GM19035 (cell line): ENCODE data around the gene TIGD2.
"Not testable (repeated sequence)": the region's sequence is repeated elsewhere in the genome, so short reads cannot be mapped to it uniquely, and the experiment has no call there.

Experiments used
- ATAC-seq: cut with Tn5 transposase; IDR thresholded peaks from one replicate; pipeline ENCODE4 v1.9.1; 2021; ENCODE audit not compliant: unreplicated experiment

The TIGD2 gene

DNA sequence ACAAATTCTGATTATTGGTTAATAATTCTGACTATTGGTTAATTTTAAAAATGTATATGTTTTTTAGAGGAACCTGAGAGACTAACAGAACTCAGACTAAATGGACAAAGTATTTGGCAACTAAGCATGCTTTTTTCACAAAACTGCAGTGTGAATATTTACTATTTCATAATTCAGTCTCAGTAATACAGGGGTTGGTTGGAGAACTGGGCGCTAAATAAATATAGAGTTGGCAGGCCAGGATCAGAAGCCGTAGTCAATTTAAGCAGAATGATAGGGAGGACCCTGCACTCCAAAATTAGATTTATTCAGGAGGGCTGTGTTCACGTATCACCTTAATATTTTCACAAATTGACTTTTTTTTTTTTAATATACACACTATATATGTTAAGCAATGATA is 5.8 kb downstream of the TIGD2 start:
- no peak for ATAC-seq

DNA sequence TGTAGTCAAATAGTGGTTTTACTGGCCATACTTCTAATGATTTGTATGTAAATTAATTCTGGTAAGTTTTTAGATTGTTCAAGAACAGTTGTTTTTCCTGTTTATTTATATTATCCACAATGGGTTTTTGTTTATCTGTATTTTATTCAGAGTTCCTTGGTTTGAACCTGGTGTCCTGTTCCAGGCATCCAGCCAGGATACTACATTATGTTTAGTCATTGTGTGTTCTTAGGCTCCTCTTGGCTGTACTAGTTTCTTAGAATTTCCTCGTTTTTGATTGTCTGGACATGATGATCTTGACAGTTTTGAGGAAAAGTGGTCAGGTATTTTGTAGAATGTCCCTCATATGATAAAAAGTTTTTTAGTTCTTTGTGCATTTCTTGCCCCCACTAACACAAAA is 7.8 kb downstream of the TIGD2 start:
- ATAC-seq = no peak

DNA sequence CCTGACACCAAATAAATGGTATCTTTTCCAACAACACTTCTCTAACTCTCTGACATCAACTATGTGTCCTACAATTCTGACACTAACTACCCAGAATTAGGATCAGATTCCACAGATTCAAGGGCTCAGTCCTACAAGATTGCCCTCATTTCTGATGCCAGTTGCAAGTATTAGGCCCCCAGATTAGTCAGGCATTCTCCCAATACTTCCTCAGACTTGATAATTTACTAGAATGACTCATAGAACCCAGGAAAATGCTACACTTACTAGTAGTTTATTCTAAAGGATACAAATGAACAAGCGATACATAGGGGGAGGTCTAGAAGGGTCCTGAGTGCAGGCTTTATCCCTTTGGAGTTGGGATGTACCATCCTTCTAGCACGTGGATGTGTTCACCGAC is 8.5 kb downstream of the TIGD2 start:
- ATAC-seq = no peak

DNA sequence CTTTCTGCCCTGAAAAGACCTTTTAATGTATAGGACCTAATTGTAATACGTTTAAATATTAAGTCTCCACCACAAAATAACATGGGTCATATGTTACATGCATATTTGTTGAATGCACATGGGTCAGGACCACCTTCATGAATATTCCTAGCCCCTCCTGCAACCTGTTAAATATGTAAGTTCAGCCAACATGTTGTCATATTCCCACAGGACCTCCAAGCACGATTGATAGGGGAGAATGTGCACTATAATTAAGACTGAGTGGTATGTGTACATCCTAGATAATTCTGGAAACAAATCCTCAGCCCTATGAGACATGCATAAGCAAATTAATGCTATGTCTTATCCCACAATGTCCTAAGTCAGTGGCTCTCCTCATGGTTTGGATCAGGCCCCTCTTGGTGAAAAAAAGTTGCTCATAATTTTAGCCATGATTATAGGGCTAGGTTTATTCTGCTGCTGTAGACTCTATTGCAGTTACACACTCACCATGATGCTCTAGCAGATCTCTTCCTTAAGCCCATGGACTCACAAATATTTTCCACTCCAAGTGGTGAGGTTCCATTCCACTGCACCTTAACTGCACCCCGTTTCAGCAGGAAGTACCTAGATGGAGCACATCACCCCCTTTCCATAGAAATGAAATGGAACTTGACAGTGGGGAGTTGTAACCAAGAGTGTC is 10.2 kb downstream of the TIGD2 start:
- ATAC-seq = no peak

DNA sequence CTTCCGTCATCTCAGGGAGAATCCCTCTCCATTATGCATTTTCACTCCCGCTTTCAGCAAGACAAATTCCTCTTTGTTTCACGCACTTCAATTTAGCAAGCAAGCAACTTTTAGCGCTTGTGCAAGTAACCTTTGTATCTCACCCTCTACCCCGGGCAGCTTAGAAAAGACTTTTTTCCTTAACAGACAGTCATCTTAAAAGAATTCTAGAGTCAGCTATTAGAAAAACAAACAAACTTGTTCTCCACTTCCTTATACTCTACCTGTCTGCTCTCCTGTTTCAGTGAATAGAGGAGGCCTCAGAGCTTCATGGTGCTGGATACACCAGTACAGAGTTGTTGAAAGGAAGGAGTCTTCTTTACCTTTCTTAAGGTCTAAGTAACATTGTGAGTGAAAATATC is 12.1 kb downstream of the TIGD2 start:
- no peak for ATAC-seq

DNA sequence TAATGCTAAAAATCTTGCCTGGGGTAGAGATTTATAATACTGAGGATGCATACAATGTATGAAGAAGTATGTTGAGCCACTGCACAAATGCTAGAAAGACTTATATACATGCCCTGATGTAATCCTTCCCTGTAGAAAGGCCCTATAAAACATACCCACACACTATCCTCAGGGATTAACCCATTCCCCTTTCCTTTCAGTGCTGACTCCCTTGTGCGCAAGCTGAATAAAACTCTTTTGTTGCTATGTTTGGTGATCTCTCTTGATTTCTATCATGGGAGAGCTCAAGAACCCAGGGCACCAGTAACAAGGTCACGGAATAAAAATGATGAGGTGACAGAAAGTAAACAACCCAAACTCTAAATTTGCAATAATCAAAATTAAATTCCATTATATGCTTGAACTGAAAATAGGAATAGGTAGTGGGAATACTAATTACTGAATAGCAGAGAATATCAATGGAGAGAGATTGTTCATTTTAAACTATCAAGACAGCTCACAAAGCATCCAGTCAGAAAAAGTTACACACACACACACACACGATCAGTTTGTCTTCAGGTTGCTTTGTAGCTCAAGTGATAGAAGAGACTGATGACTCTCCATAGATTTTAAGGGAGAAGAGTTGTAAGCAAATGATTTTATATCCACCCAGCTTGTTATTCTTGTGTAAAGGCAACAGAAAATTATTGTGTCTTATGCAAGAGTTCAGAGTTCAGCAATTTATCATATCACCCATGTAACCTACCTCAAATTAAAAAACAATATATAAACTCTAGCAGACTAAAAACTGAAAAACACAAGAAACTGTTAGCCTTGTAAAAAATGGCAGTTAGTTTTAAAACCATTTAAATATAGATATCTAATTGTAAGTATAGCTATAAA is 14.8 kb downstream of the TIGD2 start:
- no peak for ATAC-seq

DNA sequence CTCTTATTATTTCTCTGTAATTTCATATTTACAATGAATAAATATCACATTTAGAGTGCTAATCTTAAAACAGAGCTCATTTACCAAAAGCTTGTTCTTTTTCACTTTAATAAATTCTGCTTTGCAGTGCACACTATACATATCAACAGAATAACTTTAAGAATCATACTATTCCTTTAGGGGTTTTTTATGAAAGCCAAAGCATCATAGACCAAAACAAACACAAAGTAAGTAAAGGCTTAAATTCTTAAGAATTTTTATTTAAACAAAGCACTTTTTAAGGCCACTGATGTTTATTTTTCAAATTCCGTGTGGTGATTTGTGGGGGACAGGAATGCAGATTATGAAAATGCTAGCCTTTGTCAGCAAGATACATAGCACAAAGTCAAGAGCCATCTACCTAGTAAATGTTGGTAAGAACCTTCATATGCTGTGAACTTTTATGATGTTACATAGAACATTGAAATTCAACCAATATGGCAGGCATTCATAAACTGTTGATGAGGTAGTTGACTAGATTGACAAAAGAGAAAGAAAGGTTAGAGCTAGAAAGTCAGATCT is 17.8 kb downstream of the TIGD2 start:
- no peak for ATAC-seq

DNA sequence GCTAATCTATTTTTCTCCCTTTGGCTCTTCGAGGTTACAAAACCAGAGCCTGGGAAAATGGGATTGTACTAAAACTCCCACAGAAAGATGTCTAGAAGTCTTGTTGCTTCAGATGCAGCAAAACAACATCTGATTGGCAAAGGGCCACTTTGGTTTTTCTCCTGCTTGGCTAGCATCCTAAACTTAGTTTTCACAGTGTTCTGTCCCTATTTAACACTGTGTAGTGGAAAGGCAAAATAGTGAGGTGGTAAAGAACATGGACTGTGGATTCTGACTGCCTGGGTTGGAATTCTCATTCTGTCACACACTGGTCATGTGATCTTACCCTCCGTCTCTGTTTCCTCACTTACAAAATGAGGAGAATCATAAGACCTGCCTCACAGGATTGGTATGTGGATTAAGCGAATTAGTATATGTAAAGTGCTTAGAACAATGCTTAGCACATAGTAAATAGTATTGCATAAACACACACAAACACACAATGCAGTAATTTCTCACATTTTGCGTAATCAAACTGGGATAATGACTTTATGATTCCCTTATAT is 23.5 kb downstream of the TIGD2 start:
- no peak for ATAC-seq

DNA sequence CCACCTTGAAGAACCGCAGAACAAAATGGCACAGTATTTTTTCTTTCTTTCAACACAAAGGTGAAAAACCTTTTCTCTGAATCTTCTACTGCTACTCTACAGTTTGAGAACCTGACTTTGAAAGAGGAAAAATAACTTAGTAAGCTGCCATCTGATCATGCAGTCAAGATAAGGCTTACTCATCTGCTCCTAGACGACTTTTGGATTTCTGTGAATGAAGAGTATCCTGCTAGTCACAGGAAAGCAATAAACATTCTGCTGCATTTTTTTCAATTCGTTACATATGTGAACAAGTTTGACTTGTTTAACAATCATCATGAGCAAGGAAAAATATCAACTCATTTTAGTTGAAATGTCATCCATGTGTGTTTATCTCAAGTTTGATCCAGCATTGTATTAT is 25.2 kb downstream of the TIGD2 start:
- ATAC-seq = no peak

DNA sequence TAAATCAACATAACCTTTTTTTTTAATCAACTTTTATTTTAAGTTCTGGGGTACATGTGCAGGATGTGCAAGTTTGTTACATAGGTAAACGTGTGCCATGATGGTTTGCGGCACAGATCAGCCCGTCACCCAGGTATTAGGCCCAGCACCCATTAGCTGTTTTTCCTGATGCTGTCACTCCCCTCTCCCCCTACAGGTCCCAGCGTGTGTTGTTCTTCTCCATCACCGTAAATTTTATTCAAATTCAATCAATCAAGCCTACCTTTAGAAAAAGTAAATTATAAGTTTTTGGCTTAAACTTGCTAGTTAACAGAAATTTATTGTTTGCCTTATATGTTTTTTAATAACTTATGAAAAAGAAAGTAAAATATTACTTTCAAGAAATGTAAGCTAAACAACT is 25.9 kb downstream of the TIGD2 start:
- ATAC-seq = no peak

DNA sequence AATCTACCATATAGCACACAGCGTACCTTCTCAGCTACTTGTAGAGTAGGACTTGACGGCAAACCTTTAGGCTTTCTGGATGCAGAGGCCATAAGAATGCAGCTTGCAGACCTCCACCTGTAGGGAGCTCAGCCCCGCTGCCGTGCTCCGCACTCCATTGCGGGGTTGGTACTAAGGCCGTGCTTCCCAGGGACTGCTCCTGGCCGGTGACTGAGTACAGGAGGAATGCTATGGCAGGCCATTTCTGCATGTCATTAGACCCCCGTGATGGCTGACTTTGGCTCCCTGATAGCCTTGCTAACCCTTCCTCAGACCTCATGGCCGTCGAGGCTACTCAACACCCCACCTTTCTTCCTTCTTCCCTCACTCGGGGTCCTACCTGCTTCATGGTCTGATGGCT is 26.4 kb downstream of the TIGD2 start:
- no peak for ATAC-seq

DNA sequence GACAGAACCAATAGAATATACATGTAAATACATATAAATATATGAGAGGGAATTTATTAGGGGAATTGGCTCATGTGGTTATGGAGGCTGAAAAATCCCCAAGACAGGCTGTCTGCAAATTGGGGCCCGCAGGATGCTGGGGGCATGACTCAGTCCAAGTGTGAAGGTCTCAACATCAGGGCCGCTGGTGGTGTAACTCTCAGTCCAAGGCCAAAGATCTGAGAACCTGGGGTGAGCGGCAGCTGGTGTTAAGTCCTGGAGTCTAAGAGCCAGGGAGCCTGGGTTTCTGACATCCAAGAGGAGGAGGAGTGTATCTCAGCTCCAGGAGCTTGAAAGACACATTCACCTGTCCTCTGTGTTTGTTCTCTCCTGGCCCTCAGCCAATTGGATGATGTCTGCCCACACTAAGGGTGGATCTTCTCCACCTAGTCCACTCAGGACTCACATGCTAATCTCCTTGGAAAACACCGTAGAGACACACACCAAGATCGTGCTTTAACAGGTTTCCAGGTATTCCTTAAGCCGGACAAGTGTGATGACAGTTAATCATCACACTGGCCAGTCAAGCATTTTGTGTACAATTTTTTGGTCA is 28.9 kb downstream of the TIGD2 start:
- ATAC-seq = no peak

DNA sequence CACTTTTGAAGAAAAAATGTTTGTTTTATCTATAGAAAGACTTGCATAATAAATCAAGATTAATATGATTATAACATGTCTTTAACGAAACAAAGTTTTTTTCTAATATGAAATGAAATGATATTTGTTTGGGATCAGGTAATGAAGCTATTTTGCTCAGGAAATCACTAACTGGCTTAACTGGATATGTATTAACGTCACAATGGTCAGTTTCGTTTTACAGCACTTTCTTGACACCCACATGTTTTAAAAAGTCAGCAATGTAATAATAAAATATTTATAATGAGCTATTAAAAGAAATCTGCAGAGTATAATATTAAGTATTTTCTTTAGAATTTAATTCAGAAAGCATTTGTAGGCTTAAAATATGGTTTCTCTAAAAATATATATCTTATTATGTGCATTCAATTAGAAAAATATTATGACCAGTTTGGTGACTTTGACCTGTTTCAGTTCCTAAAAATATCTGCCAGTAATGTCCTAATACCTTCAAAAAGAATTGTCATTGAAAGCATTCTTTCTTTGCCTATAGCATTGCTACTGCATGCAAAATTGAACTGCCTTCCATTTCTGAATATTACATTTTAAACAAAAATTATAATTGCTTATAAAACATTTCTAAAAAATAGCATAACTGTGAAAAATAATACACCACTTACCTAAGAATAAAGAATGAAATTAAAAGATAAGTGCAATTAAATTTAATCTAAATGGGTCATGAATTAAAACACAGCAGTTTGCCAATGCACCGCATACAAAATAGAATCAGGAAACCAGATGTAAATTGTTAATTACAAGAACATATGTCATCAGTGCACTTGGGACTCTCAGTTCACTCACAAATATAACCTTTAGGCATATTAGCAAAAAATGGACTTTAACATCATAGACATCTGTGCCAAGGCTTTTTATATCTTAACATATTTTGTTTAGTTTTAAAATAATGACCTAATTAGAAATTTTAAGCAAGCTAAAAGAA is 31.6 kb downstream of the TIGD2 start:
- ATAC-seq = peak; percentile 89

DNA sequence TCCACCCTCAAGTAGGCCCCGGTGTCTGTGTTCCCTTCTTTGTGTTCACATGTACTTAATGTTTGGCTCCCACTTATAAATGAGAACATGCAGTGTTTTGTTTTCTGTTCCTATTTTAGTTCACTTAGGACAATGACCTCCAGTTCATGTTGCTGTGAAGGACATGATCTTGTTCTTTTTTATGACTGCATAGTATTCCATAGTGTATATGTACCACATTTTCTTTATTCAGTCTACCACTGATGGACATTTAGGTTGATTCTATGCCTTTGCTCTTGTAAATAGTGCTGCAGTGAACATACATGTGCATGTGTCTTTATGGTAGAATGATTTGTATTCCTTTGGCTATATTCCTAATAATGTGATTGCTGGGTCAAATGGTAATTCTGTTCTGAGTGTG is 33.3 kb downstream of the TIGD2 start:
- not testable (repeated sequence) for ATAC-seq

DNA sequence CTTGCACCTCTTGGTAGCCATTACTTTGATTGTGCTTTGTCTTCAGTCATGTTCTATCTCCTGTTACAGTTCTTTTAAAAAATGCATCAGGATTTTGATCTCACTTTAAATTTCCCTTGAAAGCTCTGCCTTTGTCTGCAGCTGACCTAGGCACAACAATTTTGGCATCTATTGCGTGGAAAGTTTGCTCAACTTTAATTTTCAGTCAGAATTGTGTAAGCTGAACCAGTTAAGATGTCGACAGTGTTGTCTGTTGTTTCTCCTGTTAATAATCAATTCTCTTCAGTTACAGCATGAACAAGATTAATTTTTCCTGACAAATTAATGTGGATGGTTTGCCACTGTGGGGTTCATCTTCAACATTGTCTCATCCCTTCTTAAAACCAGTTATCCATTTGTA is 34.9 kb downstream of the TIGD2 start:
- no peak for ATAC-seq

DNA sequence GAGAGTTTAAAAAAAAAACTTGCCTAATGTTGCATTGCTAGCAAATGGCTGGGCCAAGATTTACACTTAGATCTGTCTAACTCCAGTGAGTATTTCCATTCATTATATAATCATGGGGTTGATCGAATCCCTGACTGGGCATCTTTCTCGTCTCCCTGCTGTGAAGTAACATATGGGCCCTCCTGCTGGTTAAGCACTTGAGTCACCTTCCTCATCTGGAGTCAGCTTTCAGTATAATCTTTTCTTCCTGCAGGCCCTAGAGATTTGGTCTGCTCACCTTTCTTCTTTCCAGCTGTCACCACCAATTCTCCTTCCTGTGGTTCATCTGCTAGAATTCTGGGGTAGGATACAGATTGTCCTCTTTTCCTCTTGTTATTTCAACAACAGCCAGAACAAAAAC is 41.6 kb downstream of the TIGD2 start:
- ATAC-seq = no peak

DNA sequence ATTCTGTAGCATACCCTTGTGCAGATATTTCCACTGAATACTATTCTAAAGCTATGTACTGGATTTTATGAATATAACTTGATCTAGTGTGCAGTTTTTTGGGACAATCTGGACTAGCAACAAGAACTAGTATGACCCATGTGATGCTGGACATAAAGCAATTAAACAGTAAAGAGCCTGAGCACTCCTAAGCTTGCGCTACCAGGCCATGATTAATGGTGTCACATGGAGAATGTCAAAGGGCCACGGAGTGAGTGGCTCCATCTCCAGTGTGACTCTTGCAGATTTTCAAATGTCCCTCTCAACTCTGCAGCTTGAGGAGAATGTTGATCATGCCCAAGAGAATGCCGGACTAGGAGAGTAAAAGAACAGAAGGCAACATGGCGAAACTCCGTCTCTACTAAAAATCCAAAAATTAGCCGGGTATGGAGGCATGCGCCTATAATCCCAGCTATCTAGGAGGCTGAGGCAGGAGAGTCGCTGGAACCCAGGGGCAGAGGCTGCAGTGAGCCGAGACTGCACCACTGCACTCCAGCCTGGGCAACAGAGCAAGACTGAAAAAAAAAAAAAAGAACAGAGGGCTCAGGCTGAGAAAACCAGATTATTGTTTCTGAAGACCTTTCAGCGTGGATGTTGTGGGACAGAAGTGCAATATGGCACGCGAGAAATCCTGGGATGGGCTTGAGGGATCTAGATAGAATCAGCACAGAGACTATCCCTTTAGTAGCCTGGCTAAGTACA is 45.0 kb downstream of the TIGD2 start:
- ATAC-seq = no peak

DNA sequence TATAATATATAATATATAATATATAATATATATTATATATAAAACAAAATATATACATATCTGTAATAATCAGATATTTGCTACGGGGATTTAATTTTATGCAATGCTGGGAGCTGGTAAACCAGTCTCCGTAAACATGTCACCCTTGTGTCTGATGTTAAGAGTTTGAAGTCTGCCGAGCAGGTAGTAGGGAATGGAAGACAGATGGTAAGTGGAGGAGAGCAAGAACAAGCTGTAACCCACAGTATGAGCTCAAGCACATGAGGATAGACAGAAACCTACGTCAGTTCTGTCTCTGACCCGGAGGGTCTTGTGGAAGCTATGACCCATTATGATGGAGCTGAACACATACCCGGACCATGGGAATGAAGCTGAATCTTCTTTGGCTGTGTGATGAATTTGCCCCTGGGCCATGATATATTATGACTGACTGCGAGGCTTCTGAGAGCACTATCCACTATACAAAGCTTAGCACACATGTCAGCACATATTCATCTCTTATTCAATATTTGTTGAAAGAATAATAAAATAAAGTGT is 46.2 kb downstream of the TIGD2 start:
- no peak for ATAC-seq

DNA sequence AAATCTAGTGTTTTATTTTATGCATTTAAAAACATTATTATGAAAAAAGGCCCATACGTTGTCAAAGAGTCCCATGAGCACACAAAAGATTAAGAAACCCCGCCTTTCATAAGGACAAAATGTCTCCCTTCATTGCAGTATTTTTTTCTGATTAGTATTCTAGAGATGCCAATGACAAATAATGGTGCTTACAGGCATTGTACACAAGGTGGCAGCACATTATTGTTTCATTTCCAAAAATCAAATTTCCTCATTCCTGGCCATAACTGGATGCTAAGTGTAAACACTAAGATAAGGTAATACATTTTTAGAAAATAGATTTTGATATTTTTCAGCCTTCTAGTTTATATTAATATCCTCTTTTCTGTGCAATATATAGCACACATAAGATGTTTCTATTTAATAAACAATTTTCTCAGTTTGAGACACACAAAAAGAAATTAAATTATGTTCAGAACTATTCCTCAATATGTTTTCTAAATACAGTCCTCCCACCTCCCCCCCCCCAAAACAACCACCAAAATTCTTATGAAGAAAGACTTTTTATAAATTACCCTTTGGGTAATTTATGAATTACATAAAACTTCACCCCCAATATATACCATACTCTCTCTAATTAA is 47.7 kb downstream of the TIGD2 start:
- ATAC-seq = peak; percentile 60
